AG10803 (cell line): ENCODE data around the gene NR1H3.

Experiments used
- DNase-seq: peaks from one replicate; pipeline ENCODE4 v3.0.0; 2010; ENCODE audit warnings: low read depth
- H3K4me3 ChIP-seq: 2 replicates; pipeline ENCODE4 v1.5.1; 2011; ENCODE audit warnings: mild to moderate bottlenecking, low read length, control low read depth
- CTCF ChIP-seq: conservative IDR thresholded peaks from 2 replicates; pipeline ENCODE4 v1.5.1; 2011; ENCODE audit warnings: mild to moderate bottlenecking, low read length, control low read depth, inconsistent platforms

NR1H3 gene

DNA sequence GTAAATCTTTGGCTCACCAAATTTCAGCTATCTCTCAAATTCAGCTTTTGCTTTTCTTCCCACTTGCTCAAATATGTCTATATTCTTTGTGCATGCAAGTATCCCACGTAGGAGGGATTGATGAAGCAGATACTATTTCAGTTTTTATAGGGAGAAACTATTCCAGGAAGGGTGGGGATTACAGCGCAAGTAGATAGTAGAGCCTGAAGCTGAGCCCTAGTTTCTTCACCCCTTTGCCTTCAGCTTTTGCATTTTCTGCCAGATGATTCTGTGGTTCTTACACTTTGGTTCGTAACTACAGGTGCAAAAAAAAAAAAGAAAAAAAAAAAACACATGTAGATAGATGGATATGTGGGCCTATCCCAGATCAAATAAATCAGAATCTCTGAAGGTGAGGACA is 6.0 kb upstream of the NR1H3 start:
- no peak overlapping the region for H3K4me3 ChIP-seq
- DNase-seq = no peak
- TF ChIP-seq CTCF = no peak

- no peak overlapping the region for H3K4me3 ChIP-seq
- no peak for DNase-seq
- no peak for TF ChIP-seq CTCF
Observed at GRCh38 chr11:47253660-47254059, 4.1 kb upstream of the NR1H3 start.

DNA sequence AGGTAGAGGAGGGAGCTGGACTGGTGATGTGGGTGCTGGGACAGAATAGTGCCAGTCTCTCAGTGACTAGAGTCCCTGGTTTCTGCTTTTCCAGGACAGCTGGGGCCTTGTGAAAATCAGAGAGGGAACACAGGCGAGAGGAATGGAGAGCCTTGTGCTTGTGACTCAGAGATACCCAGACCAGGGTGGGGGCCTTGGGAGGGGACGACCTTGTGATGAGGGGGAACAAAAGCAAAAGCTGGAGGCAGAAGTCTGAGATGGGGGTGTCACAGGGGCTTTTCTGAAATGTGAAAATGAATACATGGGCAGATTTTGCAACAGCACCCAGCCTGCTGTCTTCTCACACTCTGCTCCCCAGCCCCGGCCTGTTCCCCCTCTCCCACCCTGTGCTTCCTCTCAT is 3.4 kb upstream of the NR1H3 start:
- TF ChIP-seq CTCF = no peak
- no peak overlapping the region for H3K4me3 ChIP-seq
- no peak for DNase-seq

- DNase-seq = no peak
- no peak for TF ChIP-seq CTCF
- H3K4me3 ChIP-seq = no peak overlapping the region
Observed at GRCh38 chr11:47256374-47256773, 1.4 kb upstream of the NR1H3 start.

DNA sequence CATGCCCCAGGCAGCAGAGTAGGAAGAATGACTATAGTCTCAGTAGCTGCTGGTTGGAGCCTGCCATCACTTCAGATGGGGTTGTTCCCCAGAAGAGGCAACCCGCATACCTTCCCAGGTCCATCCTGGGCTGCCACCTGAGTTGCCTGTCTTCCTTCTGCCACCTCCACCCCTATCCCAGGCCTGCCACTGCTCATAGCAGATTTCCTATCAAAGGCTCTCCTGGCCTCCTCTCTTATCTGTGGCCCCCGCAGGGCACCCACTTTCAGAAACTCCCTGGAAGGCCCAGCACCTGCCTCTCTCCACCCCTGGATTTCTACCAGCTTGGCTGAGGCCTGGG is 649 bp upstream of the NR1H3 start:
- TF ChIP-seq CTCF = no peak
- no peak overlapping the region for H3K4me3 ChIP-seq

DNA sequence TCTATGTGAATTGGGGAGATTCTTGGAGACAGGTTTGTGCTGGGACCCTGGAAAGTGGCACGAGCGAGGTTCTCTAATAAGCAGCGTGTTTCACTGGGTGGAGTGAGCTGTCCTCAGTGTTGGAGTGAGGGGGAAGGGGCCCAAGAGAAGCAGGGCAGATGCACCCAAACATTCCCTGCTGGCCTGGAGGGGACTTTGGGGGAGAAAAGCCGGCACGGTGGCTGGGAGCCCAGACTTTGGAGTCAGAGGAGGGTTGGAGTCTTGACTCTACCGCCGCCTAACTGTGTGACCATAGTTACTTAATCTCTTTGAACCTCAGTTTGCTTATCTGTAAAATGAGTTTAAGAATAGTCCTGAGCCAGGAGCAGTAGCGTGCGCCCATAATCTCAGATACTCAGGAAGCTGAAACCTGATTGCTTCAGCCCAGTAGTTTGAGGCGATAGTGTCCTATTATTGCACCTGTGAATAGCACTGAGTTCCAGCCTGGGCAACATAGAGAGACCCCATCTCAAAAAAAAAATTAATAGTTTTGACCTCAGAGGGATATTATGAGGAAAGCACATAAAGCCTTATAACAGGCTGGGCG is 614 bp downstream of the NR1H3 start:
- no peak for TF ChIP-seq CTCF
- peak overlapping the region; percentile 15; the same call in 1 of the 2 replicates for H3K4me3 ChIP-seq
- DNase-seq = no peak

More for the DNA sequence above, 649 bp upstream of the NR1H3 start:
- no peak for DNase-seq

- TF ChIP-seq CTCF = peak; percentile 67
- DNase-seq = peak; percentile 31
- no peak overlapping the region for H3K4me3 ChIP-seq
Observed at GRCh38 chr11:47259232-47259977, 1.6 kb downstream of the NR1H3 start.
